Peyer's patch (tissue), 4 donors: ENCODE results near the gene SRBD1.

Source experiments
- CTCF ChIP-seq, 6 experiments: fragments of 450-650 bp in 4 of 6; fragments of 200-600 bp in 2 of 6; sonication (generic) in 1 of 6; IDR thresholded peaks; one replicate each; pipeline ENCODE4 v1.5.1; 2017 to 2019; ENCODE audit warnings: antibody characterized with exemption in 6 of 6, mild to moderate bottlenecking in 3 of 6, moderate library complexity in 1 of 6
- POLR2A ChIP-seq, 2 donors: fragments of 450-650 bp; IDR thresholded peaks; one replicate each; pipeline ENCODE4 v1.5.1; 2017; ENCODE audit warnings: antibody characterized with exemption in 2 of 2, mild to moderate bottlenecking in 2 of 2, moderate library complexity in 2 of 2

- no peak for TF ChIP-seq POLR2A (IDR thresholded peaks at IDR 0.05)
- no peak for TF ChIP-seq CTCF (IDR thresholded peaks at IDR 0.05)
Observed at GRCh38 chr2:45361666-45362065, 249.4 kb downstream of the SRBD1 start.
